ENCODE data around the gene COL4A3.

DNA sequence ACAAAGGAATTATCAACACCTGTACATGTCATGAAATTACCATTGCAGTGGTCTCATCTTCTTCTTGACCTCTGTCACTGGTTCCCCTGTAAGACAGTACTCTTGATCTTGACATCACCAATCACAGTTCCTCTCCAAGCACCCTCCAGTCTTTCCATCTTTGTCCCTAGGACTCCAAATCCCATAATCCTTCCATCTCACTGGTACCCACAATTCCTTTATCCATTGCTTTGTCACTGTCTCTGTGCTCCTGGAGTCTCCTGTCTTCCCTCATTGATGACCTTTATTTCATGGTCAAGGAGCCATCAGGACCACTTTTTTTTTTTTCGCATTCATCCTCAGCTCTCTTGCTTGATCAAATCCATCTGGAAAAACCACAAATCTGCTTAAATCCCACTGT lies 56.7 kb downstream of the COL4A3 start:
- TF ChIP-seq, protein P1, sequence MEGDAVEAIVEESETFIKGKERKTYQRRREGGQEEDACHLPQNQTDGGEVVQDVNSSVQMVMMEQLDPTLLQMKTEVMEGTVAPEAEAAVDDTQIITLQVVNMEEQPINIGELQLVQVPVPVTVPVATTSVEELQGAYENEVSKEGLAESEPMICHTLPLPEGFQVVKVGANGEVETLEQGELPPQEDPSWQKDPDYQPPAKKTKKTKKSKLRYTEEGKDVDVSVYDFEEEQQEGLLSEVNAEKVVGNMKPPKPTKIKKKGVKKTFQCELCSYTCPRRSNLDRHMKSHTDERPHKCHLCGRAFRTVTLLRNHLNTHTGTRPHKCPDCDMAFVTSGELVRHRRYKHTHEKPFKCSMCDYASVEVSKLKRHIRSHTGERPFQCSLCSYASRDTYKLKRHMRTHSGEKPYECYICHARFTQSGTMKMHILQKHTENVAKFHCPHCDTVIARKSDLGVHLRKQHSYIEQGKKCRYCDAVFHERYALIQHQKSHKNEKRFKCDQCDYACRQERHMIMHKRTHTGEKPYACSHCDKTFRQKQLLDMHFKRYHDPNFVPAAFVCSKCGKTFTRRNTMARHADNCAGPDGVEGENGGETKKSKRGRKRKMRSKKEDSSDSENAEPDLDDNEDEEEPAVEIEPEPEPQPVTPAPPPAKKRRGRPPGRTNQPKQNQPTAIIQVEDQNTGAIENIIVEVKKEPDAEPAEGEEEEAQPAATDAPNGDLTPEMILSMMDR (IDR thresholded peaks at IDR 0.05; ENCODE audit: borderline replicate concordance, extremely low read depth, low read length, poor library complexity, severe bottlenecking), result no peak
- TF ChIP-seq EZH2 (IDR thresholded peaks at IDR 0.05; ENCODE audit: borderline replicate concordance, low read depth, low read length, severe bottlenecking), result no peak

All from DND-41 (cell line).